Pancreas (tissue), 10 donors: ENCODE results near the gene SRRD. TPM values are rescaled to one million over a fixed set of nuclear protein-coding genes. Genes with fewer than 3 reads are reported as not detected.

Source experiments
- ATAC-seq, 4 donors: fragments of 200-7000 bp; cut with Tn5 transposase; one replicate each; pipeline versions ENCODE4 v1.8.0 to v1.9.1; 2020; ENCODE audit warnings: mild to moderate bottlenecking in 4 of 4, moderate library complexity in 4 of 4
- DNase-seq, 6 donors: peaks; one replicate each; pipeline ENCODE4 v3.0.0-alpha.2; 2020
- FAIRE-seq: peaks from 2 replicates; lab custom pipeline; 2012; peaks lifted over from hg19 to GRCh38; lab: Jason Lieb, UNC
- H3K27ac ChIP-seq, 4 donors: fragments of 200-600 bp; sonication (generic); 1 replicate in 3 of 4; 2 replicates in 1 of 4; pipeline versions ENCODE4 v1.5.0 to v1.8.0; 2020
- H3K27me3 ChIP-seq, 4 donors: fragments of 200-600 bp; one replicate each; pipeline ENCODE4 v1.8.0; 2021
- H3K36me3 ChIP-seq, 3 donors: fragments of 200-600 bp; sonication (generic) in 1 of 3; one replicate each; pipeline versions ENCODE4 v1.5.0 to v1.8.0; 2020 to 2021
- H3K4me1 ChIP-seq, 3 donors: fragments of 200-600 bp; one replicate each; pipeline ENCODE4 v1.8.0; 2021
- H3K4me3 ChIP-seq, 4 donors: fragments of 200-600 bp; sonication (generic) in 2 of 4; one replicate each; pipeline versions ENCODE4 v1.5.0 to v1.8.0; 2020 to 2021
- H3K9me3 ChIP-seq, 4 donors: fragments of 200-600 bp; one replicate each; pipeline ENCODE4 v1.8.0; 2021
- WGBS, 2 donors: extraction: QIAGEN DNeasy Blood & Tissue Kit; methylation state at CpG; one replicate each; pipeline ENCODE4 v1.1.7; 2013; 5-methylcytosine and 5-hydroxymethylcytosine counted together
- intact Hi-C, 3 donors: fragments of 100-400 bp; cut with DNase I; formaldehyde crosslinking; loops; one replicate each; pipeline versions ENCODE4 v1.11.1 to v1.14.2; 2022
- polyA plus RNA-seq, 2 donors: library from polyadenylated mRNA; stranded (reverse); fragments of 200-250 nt; gene quantifications; one replicate each; pipeline ENCODE4 v1.2.3, GENCODE V29; 2013
- total RNA-seq, 6 donors: library from RNA; stranded (reverse); fragmentation: NEBNext Ultra II Directional in 4 of 6; extraction: Animal tissue kit (Norgen Biotek cat#: 25700) in 4 of 6; gene quantifications; one replicate each; pipeline versions ENCODE4 v1.2.1 to v1.2.4, GENCODE V29; 2021 to 2023
- TF ChIP-seq, protein P1 (sequence below), 4 donors: fragments of 200-600 bp; sonication (generic) in 3 of 4; IDR thresholded peaks; one replicate each; pipeline versions ENCODE4 v1.5.0 to v1.8.0; 2021; ENCODE audit warnings: antibody characterized with exemption in 4 of 4
- donor health status: healthy with polysubstance abuse.
- donor health status: DM: no; HTN: no; CAD: no; lungs with moderate emphysema.
- donor health status: DM: no; HTN: no; CAD: no.
- donor health status: control.
- donor health status: control.
- donor health status: Bipolar disorder and iron deficiency.
- donor health status: DM: yes; HTN: yes; CAD: no.
- donor health status: DM: no; HTN: no; CAD: no.
- donor health status: DM: no; HTN: no; CAD: no.
- donor health status: DM: yes; HTN: yes; CAD: no.

The SRRD gene
- total and polyA plus RNA-seq, 8 donors: 6.3 to 13.6 (median 10.8) TPM

GRCh38 chr22:26516503-26516902 is 32.8 kb downstream of the SRRD start:
- peak overlapping the region in 2 of 4 donors; percentile 81 to 86 for H3K27ac ChIP-seq
- intact Hi-C loops: no loop called here
- 33 to 37% methylated on average over 1 of the region's 1 CpG for WGBS, 2 donors
- no peak overlapping the region for H3K4me3 ChIP-seq
- peak in 2 of 6 donors; percentile 56 to 58 for DNase-seq
- ATAC-seq: peak in 2 of 4 donors; percentile 5
- no peaks in the 10 kb centered on the region for H3K27me3 ChIP-seq
- H3K4me1 ChIP-seq: peaks cover 8 to 36% (median 15%) of the 10 kb centered on the region in 3 donors
- no peaks in the 10 kb centered on the region for H3K9me3 ChIP-seq
- no peaks in the 10 kb centered on the region for H3K36me3 ChIP-seq
- FAIRE-seq: no peak
- TF ChIP-seq, protein P1, sequence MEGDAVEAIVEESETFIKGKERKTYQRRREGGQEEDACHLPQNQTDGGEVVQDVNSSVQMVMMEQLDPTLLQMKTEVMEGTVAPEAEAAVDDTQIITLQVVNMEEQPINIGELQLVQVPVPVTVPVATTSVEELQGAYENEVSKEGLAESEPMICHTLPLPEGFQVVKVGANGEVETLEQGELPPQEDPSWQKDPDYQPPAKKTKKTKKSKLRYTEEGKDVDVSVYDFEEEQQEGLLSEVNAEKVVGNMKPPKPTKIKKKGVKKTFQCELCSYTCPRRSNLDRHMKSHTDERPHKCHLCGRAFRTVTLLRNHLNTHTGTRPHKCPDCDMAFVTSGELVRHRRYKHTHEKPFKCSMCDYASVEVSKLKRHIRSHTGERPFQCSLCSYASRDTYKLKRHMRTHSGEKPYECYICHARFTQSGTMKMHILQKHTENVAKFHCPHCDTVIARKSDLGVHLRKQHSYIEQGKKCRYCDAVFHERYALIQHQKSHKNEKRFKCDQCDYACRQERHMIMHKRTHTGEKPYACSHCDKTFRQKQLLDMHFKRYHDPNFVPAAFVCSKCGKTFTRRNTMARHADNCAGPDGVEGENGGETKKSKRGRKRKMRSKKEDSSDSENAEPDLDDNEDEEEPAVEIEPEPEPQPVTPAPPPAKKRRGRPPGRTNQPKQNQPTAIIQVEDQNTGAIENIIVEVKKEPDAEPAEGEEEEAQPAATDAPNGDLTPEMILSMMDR (IDR thresholded peaks at IDR 0.05): no peak

DNA sequence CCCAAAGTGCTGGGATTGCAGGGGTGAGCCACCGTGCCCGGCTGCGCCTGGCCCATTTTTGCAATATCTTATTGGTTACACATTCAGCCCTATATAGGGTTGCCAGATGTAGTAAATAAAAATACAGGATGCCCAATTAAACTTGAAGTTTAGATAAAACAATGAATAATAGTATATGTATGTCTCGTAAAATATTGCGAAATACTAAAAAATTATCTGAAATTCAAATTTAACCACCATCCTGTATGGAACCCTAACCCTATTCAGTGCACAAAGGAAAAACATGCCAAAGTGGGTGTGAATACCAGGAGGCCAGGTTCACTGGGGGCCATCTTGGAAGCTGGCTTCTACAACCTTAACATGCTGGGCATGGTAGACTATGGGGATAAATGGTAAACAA is 33.8 kb downstream of the SRRD start:
- DNase-seq (no peak), FAIRE-seq (no peak), ATAC-seq (no peak)
- whole genome bisulfite sequencing, 2 donors: 90 to 91% methylated on average over 5 of the region's 5 CpGs
- Histone ChIP-seq H3K27me3 (no peaks in the 10 kb centered on the region), H3K4me1 (peaks cover 7 to 34% (median 15%) of the 10 kb centered on the region in 3 donors), H3K4me3 (no peak overlapping the region), H3K36me3 (no peaks in the 10 kb centered on the region), H3K9me3 (no peaks in the 10 kb centered on the region), H3K27ac (peak overlapping the region in 3 of 4 donors; percentile 60 to 86 (median 81))
- intact Hi-C loops: no loop called here
- TF ChIP-seq, protein P1 (IDR thresholded peaks at IDR 0.05): no peak

GRCh38 chr22:26522012-26522411 is 38.3 kb downstream of the SRRD start:
- Histone ChIP-seq H3K9me3 (no peaks in the 10 kb centered on the region), H3K27ac (no peak overlapping the region), H3K4me3 (no peak overlapping the region), H3K27me3 (no peaks in the 10 kb centered on the region), H3K36me3 (peaks cover 0 to 15% (median 0%) of the 10 kb centered on the region in 3 donors), H3K4me1 (peaks cover 2 to 13% (median 5%) of the 10 kb centered on the region in 3 donors)
- ATAC-seq (no peak), FAIRE-seq (no peak), DNase-seq (no peak)
- TF ChIP-seq, protein P1 (IDR thresholded peaks at IDR 0.05): no peak
- 90 to 98% methylated on average over 2 of the region's 2 CpGs for WGBS, 2 donors
- intact Hi-C loops: no loop called here

DNA sequence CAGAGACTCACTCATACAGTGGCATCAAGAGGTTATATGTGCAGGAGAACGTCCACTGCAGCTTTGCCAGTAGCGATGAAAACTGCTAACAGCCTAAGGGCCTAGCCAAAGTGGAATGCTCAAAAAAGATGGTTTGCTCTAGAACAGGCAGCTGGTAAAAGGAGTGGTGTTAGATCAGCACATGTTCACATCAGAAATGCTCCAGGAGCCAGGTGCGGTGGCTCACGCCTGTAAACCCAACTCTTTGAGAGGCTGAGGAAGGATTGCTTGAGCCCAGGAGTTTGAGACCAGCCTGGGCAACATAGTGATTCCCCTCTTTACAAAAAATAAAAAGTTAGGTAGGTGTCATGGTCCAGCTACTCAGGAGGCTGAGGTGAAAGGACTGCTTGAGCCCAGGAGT is 38.9 kb downstream of the SRRD start:
- Histone ChIP-seq H3K4me1 (peaks cover 0 to 9% (median 5%) of the 10 kb centered on the region in 3 donors), H3K9me3 (no peaks in the 10 kb centered on the region), H3K36me3 (peaks cover 0 to 19% (median 0%) of the 10 kb centered on the region in 3 donors), H3K27ac (no peak overlapping the region), H3K4me3 (no peak overlapping the region), H3K27me3 (no peaks in the 10 kb centered on the region)
- DNase-seq (no peak), FAIRE-seq (no peak), ATAC-seq (no peak)
- intact Hi-C loops: no loop called here
- 89 to 95% methylated on average over 4 of the region's 4 CpGs for WGBS, 2 donors
- TF ChIP-seq, protein P1 (IDR thresholded peaks at IDR 0.05): no peak

DNA sequence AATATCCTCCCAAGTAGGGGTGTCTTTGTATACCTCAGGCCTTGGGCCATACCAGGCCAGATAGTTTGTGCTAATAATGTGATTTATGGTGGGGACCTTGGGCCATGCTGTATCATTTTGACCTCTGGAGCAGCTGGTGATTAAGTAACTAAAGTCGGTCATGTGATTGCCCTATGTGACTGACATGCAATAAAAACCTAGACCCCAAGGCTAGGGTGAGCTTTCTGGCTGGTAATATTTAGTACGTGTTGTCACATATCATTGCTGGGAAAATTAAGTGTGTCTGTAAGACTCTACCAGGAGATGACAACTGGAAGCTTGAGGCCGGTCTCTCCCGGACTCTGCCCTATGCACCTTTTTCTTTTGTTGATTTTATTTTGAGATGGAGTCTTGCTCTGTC is 41.2 kb downstream of the SRRD start:
- Histone ChIP-seq H3K27me3 (no peaks in the 10 kb centered on the region), H3K27ac (peak overlapping the region in 1 of 4 donors; percentile 39), H3K4me1 (peaks cover 0 to 10% (median 2%) of the 10 kb centered on the region in 3 donors), H3K36me3 (peaks cover 0 to 26% (median 0%) of the 10 kb centered on the region in 3 donors), H3K9me3 (no peaks in the 10 kb centered on the region), H3K4me3 (no peak overlapping the region)
- peak in 2 of 4 donors; percentile 1 to 22 for ATAC-seq
- FAIRE-seq: no peak
- TF ChIP-seq, protein P1 (IDR thresholded peaks at IDR 0.05): no peak
- DNase-seq: no peak
- 32 to 35% methylated on average over 4 of the region's 4 CpGs for WGBS, 2 donors
- intact Hi-C loops: no loop called here
